HepG2 (cell line): ENCODE results near the gene EXOC3L4. TPM values are rescaled to one million over a fixed set of nuclear protein-coding genes. Genes with fewer than 3 reads are reported as not detected.
A peak's percentile ranks its signal among the peaks of the same experiment; 100 is the strongest.

Experiments
- DBP ChIP-seq: sonication (generic); formaldehyde crosslinking; IDR thresholded peaks from 2 replicates; pipeline ENCODE4 v1.4.0; 2020; ENCODE audit warnings: missing genetic modification reagents; ENCODE audit errors: not compliant biosample characterization
- DZIP1 ChIP-seq: sonication (generic); formaldehyde crosslinking; IDR thresholded peaks from 2 replicates; pipeline ENCODE4 v1.5.0; 2020; ENCODE audit warnings: mild to moderate bottlenecking, missing genetic modification reagents
- HNRNPL ChIP-seq: fragments of 200-400 bp; formaldehyde crosslinking; IDR thresholded peaks from 2 replicates; pipeline ENCODE4 v1.6.1; 2017; ENCODE audit warnings: mild to moderate bottlenecking, low read depth, low read length
- PRDM10 ChIP-seq: sonication (generic); formaldehyde crosslinking; IDR thresholded peaks from 2 replicates; pipeline ENCODE4 v1.4.0; 2020; ENCODE audit warnings: low read depth, missing genetic modification reagents
- ZBTB7A ChIP-seq: sonication (generic); formaldehyde crosslinking; IDR thresholded peaks from 2 replicates; pipeline ENCODE4 v1.8.0; 2022; ENCODE audit warnings: mild to moderate bottlenecking, missing genetic modification reagents
- ZNF614 ChIP-seq: IDR thresholded peaks from 2 replicates; pipeline ENCODE4 v1.6.1; 2018; ENCODE audit warnings: missing biosample characterization, missing genetic modification reagents, inconsistent platforms, borderline replicate concordance
- ZNF687 ChIP-seq: sonication (generic); formaldehyde crosslinking; IDR thresholded peaks from 2 replicates; pipeline ENCODE4 v1.5.1; 2020; ENCODE audit warnings: mild to moderate bottlenecking, missing genetic modification reagents, moderate library complexity
- ZSCAN20 ChIP-seq: sonication (generic); formaldehyde crosslinking; IDR thresholded peaks from 2 replicates; pipeline ENCODE4 v1.4.0; 2020; ENCODE audit warnings: missing genetic modification reagents, mild to moderate bottlenecking, borderline replicate concordance
- polyA plus RNA-seq, 8 experiments: library from polyadenylated mRNA; depleted of rRNA in 3 of 8; stranded (reverse) in 7 of 8; unstranded in 1 of 8; fragments of >200 nt; fragmentation: Illumina TruSeq in 4 of 8; extraction: Trizol in 4 of 8; gene quantifications; 2 replicates each; pipeline versions ENCODE4 v1.2.1 to v1.2.3, GENCODE V29; 2011 to 2016; ENCODE audit warnings: low read depth in 4 of 8, missing spikeins in 1 of 8, mixed read lengths in 1 of 8; ENCODE audit not compliant: insufficient read depth in 1 of 8
- total RNA-seq, 5 experiments: library from RNA; depleted of rRNA; stranded (reverse); fragments of >200 nt; fragmentation: Illumina TruSeq; extraction: Trizol; gene quantifications; 2 replicates each; pipeline ENCODE4 v1.2.3, GENCODE V29; 2016; ENCODE audit warnings: low read depth in 1 of 5
- TF ChIP-seq, protein P1 (sequence below): sonication (generic); formaldehyde crosslinking; IDR thresholded peaks from 2 replicates; pipeline ENCODE4 v1.5.1; 2020; ENCODE audit warnings: mild to moderate bottlenecking, moderate library complexity, missing genetic modification reagents
- TF ChIP-seq, protein P2 (sequence below): sonication (generic); formaldehyde crosslinking; IDR thresholded peaks from 2 replicates; pipeline ENCODE4 v1.4.0; 2020; ENCODE audit warnings: missing genetic modification reagents

The EXOC3L4 gene
- total and polyA plus RNA-seq, 2 of the 13 experiments (the other 11 are each of a cell fraction or from before 2014, with no cell fraction given) = 11.8 to 27.0 TPM

DNA sequence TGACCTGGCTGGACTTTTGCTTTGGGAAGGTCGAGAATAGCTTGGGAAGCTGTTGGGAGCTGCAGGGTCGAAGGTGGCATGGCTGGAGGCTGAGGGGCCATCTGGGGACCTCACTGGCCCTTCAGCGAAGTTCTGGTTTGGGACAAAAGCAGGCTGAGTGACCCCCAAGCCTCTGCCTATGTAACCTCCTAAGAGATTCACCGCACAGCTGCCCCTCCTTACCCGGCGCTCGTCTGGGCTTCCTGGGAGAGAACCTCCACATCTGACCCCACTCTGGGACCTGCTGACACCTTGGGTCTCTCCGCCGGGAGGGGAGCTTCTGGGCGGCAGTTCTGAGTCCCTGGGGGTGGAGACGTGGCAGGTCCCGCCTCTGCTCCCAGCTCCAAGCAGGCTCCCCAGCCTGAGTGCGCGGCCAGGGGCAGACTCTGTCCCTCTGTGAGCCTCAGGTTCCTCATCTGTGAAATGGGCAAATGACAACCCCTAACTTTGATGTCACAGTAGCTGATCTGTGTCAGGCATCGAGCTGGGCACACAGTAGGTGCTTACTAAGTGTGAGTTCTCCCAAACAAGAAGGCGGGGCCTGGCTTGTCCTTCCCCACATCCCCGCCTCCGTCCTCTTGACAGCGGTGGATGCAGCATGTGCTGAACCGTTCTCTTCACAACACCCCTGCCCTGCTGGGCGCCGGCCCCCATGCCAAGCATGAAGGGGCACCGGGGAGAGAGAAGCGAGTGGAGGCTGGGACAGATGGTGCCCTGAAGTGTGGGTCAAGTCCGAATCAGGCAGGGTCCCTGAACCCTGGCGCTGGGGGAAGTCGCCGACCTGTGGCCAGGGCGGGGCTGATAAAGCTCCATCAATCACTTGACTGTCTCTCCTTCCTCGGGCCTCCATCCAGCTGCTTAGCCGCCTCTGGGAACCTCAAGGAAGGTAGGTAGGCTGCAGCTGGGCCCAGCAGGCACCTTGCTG, 3.8 kb downstream of the EXOC3L4 start (continued):
- TF ChIP-seq, protein P1, sequence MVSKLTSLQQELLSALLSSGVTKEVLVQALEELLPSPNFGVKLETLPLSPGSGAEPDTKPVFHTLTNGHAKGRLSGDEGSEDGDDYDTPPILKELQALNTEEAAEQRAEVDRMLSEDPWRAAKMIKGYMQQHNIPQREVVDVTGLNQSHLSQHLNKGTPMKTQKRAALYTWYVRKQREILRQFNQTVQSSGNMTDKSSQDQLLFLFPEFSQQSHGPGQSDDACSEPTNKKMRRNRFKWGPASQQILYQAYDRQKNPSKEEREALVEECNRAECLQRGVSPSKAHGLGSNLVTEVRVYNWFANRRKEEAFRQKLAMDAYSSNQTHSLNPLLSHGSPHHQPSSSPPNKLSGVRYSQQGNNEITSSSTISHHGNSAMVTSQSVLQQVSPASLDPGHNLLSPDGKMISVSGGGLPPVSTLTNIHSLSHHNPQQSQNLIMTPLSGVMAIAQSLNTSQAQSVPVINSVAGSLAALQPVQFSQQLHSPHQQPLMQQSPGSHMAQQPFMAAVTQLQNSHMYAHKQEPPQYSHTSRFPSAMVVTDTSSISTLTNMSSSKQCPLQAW = peak; percentile 25; the same call in 1 of the 2 replicates
- TF ChIP-seq DZIP1 (CRISPR knock-in tag) = no peak
- TF ChIP-seq ZSCAN20 (CRISPR knock-in tag) = no peak
- TF ChIP-seq HNRNPL = peak; percentile 77; the same call in 1 of the 2 replicates
- TF ChIP-seq DBP = no peak
- TF ChIP-seq, protein P2, sequence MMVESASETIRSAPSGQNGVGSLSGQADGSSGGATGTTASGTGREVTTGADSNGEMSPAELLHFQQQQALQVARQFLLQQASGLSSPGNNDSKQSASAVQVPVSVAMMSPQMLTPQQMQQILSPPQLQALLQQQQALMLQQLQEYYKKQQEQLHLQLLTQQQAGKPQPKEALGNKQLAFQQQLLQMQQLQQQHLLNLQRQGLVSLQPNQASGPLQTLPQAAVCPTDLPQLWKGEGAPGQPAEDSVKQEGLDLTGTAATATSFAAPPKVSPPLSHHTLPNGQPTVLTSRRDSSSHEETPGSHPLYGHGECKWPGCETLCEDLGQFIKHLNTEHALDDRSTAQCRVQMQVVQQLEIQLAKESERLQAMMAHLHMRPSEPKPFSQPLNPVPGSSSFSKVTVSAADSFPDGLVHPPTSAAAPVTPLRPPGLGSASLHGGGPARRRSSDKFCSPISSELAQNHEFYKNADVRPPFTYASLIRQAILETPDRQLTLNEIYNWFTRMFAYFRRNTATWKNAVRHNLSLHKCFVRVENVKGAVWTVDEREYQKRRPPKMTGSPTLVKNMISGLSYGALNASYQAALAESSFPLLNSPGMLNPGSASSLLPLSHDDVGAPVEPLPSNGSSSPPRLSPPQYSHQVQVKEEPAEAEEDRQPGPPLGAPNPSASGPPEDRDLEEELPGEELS (CRISPR knock-in tag) = no peak
- peak; percentile 68 for TF ChIP-seq ZNF687 (CRISPR knock-in tag)
- TF ChIP-seq PRDM10 (CRISPR knock-in tag) = peak; percentile 65; the same call in 1 of the 2 replicates
- no peak for TF ChIP-seq ZNF614 (CRISPR knock-in tag)
- TF ChIP-seq ZBTB7A = 0 out of 2 replicates have a peak, but pooled peaks have one; percentile 47
